ENCODE measurements around the gene KCNN3.
"Not testable (repeated sequence)": the region's sequence is repeated elsewhere in the genome, so short reads cannot be mapped to it uniquely, and the experiment has no call there.

KCNN3 gene

GRCh38 chr1:154870115-154870571 lies at the start of gene KCNN3:
Gene KCNN3, minus strand, starts transcription at chr1:154870281. Its CDS starts 317 bp downstream, at chr1:154869964.
- DNase-seq (ENCODE audit: low spot score), result peak; percentile 100

GRCh38 chr1:154913273-154913672 lies 43.2 kb upstream of the KCNN3 start:
- DNase-seq (ENCODE audit: low spot score), result no peak

DNA sequence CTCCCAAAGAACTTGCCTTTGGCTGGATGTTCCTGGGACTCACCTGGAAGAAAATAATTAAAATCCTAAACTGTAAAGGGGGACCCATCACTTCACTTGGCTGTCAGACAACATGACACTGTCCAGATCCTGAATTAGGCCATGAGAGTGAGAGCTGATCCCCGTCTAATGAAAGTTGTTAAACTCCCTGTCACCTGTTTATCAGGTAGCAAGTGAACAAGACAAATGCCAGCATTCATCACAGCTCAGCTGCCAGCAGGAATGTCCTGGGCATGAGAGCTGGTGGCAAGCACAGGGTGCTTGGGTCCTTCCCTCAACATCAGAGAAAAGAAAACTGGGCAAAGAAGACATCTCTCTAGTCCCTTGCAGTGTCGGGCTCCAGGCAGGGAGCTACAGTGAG lies 42.7 kb upstream of the KCNN3 start:
- no peak for DNase-seq (ENCODE audit: low spot score)

- no peak for DNase-seq (ENCODE audit: low spot score)
Observed at GRCh38 chr1:154911691-154912550, 41.8 kb upstream of the KCNN3 start.

GRCh38 chr1:154910851-154911250 lies 40.8 kb upstream of the KCNN3 start:
- no peak for DNase-seq (ENCODE audit: low spot score)

DNA sequence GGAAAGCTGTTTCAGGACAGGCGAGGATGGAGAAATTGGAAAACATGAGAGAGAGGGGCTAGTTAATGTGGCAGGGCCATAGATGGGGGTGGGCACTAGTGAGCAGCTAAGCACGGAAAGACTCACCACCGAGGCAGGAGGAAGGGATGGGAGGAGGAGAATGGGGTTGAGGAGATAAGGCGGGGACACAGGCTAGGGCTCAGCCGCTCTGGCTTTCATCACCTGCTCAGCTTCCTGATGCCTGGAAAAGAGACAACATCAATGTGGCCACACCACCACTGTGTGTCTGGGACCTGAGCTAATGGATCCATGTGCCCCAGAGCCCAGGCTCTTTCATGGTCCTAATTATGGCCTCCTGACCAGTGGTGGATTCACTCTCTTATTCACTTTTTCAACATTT lies 38.9 kb upstream of the KCNN3 start:
- DNase-seq (ENCODE audit: low spot score), result no peak

- not testable (repeated sequence) for DNase-seq (ENCODE audit: low spot score)
Observed at GRCh38 chr1:154908129-154908528, 38.0 kb upstream of the KCNN3 start.

DNA sequence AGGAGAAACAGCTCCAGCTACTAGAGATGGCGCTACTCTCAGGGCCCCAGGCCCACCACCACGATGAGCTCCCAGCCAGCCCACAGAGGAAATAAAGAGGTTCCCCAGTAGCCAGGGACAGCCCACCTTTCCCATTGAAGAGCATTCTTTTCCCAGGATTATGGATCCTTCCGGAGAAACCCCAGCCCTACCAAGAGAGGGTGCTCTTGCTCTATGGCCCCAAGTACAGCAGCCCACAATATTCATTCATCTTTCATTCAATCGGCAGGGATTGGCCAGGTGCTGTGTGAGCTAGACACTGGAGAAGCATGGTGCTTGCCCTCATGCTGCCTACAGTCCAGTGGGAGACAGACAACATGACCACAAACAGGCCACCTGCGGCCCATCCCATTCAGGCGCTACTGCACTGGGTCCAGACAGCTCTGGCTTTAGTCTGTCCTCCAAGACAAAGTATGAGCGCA lies 36.6 kb upstream of the KCNN3 start:
- DNase-seq (ENCODE audit: low spot score), result no peak

GRCh38 chr1:154902938-154903566 lies 33.0 kb upstream of the KCNN3 start:
- no peak for DNase-seq (ENCODE audit: low spot score)

DNA sequence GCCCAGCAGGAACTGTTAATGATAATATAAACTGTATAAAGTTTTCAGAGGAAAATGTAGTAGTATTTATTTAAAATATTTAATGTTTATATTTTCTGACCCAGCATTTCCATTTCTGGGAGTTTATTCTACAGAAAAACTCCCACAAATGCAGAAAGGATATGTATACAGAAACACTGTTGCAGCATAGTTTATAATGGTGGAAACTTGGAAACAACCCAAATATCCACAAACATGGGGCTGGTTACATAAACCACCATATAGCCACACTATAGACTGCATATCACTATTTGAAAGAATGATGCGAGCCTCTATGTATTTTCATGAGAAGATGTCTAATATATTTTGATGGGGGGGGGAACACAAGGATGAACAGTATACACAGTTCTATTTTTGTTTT lies 31.5 kb upstream of the KCNN3 start:
- no peak for DNase-seq (ENCODE audit: low spot score)

- DNase-seq (ENCODE audit: low spot score), result no peak
Observed at GRCh38 chr1:154899041-154899440, 29.0 kb upstream of the KCNN3 start.

GRCh38 chr1:154896771-154897286 lies 26.7 kb upstream of the KCNN3 start:
- DNase-seq (ENCODE audit: low spot score), result no peak

DNA sequence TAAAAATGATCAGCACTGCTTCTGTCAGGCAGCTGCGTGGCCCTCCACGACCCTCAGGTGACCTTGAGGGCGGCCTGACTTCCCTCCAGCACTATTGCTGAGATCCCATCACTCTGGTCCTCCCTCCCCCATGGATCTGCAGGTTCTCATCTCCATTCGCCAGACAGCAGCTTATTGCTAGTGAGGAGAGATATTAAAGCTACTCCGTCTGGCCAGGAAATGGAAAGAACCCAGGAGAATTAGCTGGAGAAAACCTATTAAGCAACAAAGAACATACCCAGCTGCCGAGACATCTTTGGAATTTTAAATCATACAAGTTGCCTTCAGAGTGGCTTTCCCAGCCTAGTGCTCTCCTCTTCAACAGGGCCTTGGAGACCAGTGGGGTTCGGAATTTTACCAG lies 25.7 kb upstream of the KCNN3 start:
- DNase-seq (ENCODE audit: low spot score), result no peak

GRCh38 chr1:154891452-154891851 lies 21.4 kb upstream of the KCNN3 start:
- no peak for DNase-seq (ENCODE audit: low spot score)

GRCh38 chr1:154888757-154889156 lies 18.7 kb upstream of the KCNN3 start:
- no peak for DNase-seq (ENCODE audit: low spot score)

- DNase-seq (ENCODE audit: low spot score), result no peak
Observed at GRCh38 chr1:154886281-154887015, 16.4 kb upstream of the KCNN3 start.

DNA sequence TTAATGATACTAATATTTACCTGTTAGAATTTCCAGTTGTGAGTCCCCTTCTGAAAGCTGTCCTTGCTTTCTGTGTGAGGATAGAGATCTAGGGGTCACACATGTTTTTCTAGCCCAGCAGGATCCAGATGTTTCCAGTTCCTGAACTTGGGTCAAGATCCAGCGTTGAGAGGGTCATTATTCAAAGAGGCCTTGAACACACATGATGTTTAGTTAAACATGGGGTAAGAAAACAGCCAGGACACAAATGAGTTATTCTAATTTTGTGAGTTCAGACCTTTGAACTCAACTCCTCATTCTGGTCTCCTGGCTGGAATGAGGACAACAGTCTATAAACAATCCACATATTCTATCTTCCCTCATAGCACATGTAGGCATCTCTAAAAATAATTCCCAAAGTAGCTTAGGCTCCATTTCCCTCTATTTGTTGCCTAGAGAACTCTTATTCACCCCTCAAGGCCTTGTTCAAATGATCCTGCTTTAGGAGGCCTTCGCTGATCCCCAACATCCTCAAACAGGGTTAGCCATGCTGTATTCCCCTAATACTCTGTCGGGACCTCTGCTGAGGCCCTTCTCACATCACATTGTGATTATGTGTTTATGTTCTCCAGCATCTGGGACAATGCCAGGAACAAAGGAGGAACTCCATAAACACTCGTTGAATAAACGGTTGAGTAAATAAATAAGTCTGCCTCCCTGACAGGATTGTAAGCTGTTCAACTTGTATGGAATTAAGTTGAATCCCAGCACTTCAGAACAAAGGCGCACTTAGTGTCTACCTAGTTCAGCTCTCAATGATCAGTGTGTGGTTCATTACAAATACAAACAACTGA lies 15.0 kb upstream of the KCNN3 start:
- DNase-seq (ENCODE audit: low spot score), result no peak

DNA sequence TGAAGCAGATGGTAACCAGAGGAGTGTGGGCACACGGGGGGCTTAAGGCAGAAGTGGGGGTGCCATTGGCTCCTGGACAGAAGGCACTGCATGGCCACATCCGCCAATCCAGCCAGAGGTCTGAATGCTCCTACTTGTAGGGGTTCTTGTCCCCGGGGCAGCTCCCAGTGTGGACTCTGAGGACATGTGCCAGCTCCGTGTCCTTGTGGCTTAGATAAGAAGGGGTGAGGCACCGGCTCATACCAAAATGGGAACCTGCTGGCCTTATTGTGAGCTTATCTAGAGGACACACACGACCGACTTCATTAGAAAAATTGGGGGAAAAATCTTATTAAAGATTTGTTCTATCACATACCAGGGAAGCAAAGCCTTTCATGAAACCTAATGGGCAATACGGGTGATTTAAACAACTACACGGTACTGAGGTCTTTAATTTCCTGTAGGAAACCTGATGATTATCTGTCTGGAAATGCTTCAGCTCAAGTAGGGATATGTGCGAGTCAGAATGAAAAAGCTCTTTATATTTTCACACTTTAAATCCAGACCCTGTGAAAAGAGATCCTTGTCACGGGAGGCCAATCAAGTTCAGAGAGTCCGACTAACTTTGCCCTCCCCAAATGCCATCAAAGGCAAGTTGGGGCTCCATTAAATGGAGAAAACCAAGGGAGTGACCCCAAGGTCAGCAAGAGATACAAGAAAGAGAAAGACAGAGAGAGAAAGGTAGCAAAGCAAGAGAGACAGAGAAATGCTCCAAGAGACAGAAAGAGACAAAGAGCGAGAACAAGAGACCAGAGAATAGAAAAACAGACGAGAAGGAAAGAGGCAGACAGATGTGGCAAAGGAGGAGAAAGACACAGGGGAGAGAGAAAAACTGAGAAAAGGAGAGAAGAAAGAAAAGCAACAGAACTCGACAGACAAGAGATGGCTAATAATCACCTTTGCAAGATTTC lies 14.1 kb upstream of the KCNN3 start:
- DNase-seq (ENCODE audit: low spot score), result no peak

- no peak for DNase-seq (ENCODE audit: low spot score)
Observed at GRCh38 chr1:154881820-154882535, 11.9 kb upstream of the KCNN3 start.

- no peak for DNase-seq (ENCODE audit: low spot score)
Observed at GRCh38 chr1:154880671-154881070, 10.6 kb upstream of the KCNN3 start.

Measured in COLO829 (cell line).